OCI-LY1 (cell line): ENCODE data around the gene TRIM62.

Source experiments
- H2AFZ ChIP-seq: fragments of 200-600 bp; sonication (generic), shearing (Covaris generic); 2 replicates; pipeline ENCODE4 v1.6.0; 2014; ENCODE audit warnings: antibody characterized with exemption, mild to moderate bottlenecking, low read length
- H3F3A ChIP-seq: fragments of 200-600 bp; sonication (generic), shearing (Covaris generic); 2 replicates; pipeline ENCODE4 v1.6.0; 2014; ENCODE audit warnings: mild to moderate bottlenecking, antibody characterized with exemption, low read length, moderate library complexity; ENCODE audit not compliant: insufficient read depth
- H3K27ac ChIP-seq: fragments of 200-600 bp; sonication (generic); 2 replicates; pipeline ENCODE4 v1.5.1; 2014; ENCODE audit warnings: low read length, mixed run types, mild to moderate bottlenecking, low read depth; ENCODE audit not compliant: poor library complexity, severe bottlenecking
- H3K27me3 ChIP-seq: fragments of 200-600 bp; sonication (generic); 2 replicates; pipeline ENCODE4 v1.6.0; 2014; ENCODE audit warnings: antibody characterized with exemption, mild to moderate bottlenecking, low read length, moderate library complexity; ENCODE audit not compliant: insufficient read depth
- H3K36me3 ChIP-seq: fragments of 200-600 bp; sonication (generic); 2 replicates; pipeline ENCODE4 v1.6.1; 2014; ENCODE audit warnings: mild to moderate bottlenecking, antibody characterized with exemption, low read length, moderate library complexity, mixed read lengths; ENCODE audit not compliant: insufficient read depth
- H3K4me1 ChIP-seq: fragments of 200-600 bp; sonication (generic); 2 replicates; pipeline ENCODE4 v1.5.1; 2014; ENCODE audit warnings: mild to moderate bottlenecking, low read length, moderate library complexity; ENCODE audit not compliant: insufficient read depth, severe bottlenecking
- H3K4me2 ChIP-seq: fragments of 200-600 bp; sonication (generic), shearing (Covaris generic); 2 replicates; pipeline ENCODE4 v1.6.1; 2014; ENCODE audit warnings: low read length
- H3K4me3 ChIP-seq: fragments of 200-600 bp; sonication (generic); 2 replicates; pipeline ENCODE4 v1.5.1; 2014; ENCODE audit warnings: low read length, low read depth, mild to moderate bottlenecking, mixed read lengths; ENCODE audit not compliant: poor library complexity, severe bottlenecking
- H3K79me2 ChIP-seq: fragments of 200-600 bp; shearing (Covaris generic); 2 replicates; pipeline ENCODE4 v1.6.1; 2016; ENCODE audit warnings: mixed run types, low read length, mixed read lengths; ENCODE audit not compliant: insufficient read depth
- H3K9ac ChIP-seq: fragments of 200-600 bp; sonication (generic), shearing (Covaris generic); 2 replicates; pipeline ENCODE4 v1.6.1; 2014; ENCODE audit warnings: mild to moderate bottlenecking, low read length, mixed read lengths
- H3K9me2 ChIP-seq: fragments of 200-600 bp; sonication (generic), shearing (Covaris generic); 2 replicates; pipeline ENCODE4 v1.6.1; 2014; ENCODE audit warnings: low read depth, mild to moderate bottlenecking, low read length, mixed read lengths
- H3K9me3 ChIP-seq: fragments of 200-600 bp; shearing (Covaris generic); 2 replicates; pipeline ENCODE4 v1.6.1; 2014; ENCODE audit warnings: low read length, mixed read lengths
- H4K20me1 ChIP-seq: fragments of 200-600 bp; sonication (generic), shearing (Covaris generic); 2 replicates; pipeline ENCODE4 v1.6.0; 2016; ENCODE audit warnings: mild to moderate bottlenecking, low read length; ENCODE audit not compliant: insufficient read depth
- CTCF ChIP-seq: fragments of 200-600 bp; sonication (generic), shearing (Covaris generic); IDR thresholded peaks from 2 replicates; pipeline ENCODE4 v1.5.1; 2017; ENCODE audit warnings: mild to moderate bottlenecking, antibody characterized with exemption, low read length, moderate library complexity, mixed read lengths
- EZH2 ChIP-seq: fragments of 200-600 bp; sonication (generic), shearing (Covaris generic); IDR thresholded peaks from 2 replicates; pipeline ENCODE4 v1.8.0; 2017; ENCODE audit warnings: borderline replicate concordance, mixed run types, mild to moderate bottlenecking, antibody characterized with exemption, low read length, moderate library complexity, mixed read lengths

TRIM62 gene

DNA sequence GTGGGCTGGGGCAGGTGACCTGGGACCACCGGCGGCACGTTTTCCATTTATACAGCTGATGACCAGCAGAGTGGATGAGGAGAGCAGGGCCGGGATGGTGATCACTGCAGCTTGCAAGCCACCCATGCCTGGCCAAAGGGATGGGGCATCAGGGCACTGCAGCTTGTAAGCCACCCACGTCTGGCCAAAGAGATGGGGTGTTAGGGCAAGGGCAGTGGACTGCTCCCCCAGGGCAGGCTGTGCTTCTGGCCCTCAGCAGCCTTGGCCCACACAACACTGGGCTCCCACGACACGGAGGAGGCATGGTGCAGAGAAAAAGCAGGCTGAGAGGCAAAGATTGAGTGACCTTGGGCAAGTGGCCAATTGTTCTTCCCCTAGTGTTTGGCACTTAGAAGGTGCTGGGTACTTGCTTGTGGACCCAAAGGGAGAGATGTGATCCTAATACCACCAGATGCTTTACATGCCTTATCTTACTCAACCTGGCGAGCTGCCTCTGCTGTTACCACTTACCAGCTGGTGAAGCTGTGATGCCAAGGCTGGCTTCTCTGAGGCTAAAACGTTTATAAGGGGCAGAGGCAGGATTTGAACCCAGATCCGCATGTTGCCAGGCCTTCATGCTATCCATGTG lies 48.3 kb downstream of the TRIM62 start:
- Histone ChIP-seq H4K20me1 (no peaks in the 10 kb centered on the region), H3K9ac (no peak overlapping the region), H3K27me3 (no peaks in the 10 kb centered on the region; the same call in none of the 2 replicates), H3K36me3 (no peaks in the 10 kb centered on the region), H3K4me3 (no peak overlapping the region), H3K4me1 (no peaks in the 10 kb centered on the region), H3K79me2 (no peaks in the 10 kb centered on the region), H2AFZ (no peak overlapping the region), H3K4me2 (no peak overlapping the region), H3K9me2 (no peaks in the 10 kb centered on the region), H3K27ac (no peak overlapping the region), H3F3A (no peaks in the 10 kb centered on the region), H3K9me3 (no peaks in the 10 kb centered on the region)
- TF ChIP-seq CTCF: no peak
- no peak for TF ChIP-seq EZH2

GRCh38 chr1:33132549-33132948 lies 49.3 kb downstream of the TRIM62 start:
- H4K20me1 ChIP-seq: no peaks in the 10 kb centered on the region
- H3K27me3 ChIP-seq: no peaks in the 10 kb centered on the region; the same call in none of the 2 replicates
- no peaks in the 10 kb centered on the region for H3K36me3 ChIP-seq
- no peak overlapping the region for H3K4me3 ChIP-seq
- H3F3A ChIP-seq: no peaks in the 10 kb centered on the region
- no peak overlapping the region for H2AFZ ChIP-seq
- H3K4me2 ChIP-seq: no peak overlapping the region
- H3K9me2 ChIP-seq: no peaks in the 10 kb centered on the region
- TF ChIP-seq EZH2 (no peak), CTCF (no peak)
- H3K9ac ChIP-seq: no peak overlapping the region
- H3K9me3 ChIP-seq: no peaks in the 10 kb centered on the region
- peaks cover 2% of the 10 kb centered on the region for H3K4me1 ChIP-seq
- no peaks in the 10 kb centered on the region for H3K79me2 ChIP-seq
- no peak overlapping the region for H3K27ac ChIP-seq

DNA sequence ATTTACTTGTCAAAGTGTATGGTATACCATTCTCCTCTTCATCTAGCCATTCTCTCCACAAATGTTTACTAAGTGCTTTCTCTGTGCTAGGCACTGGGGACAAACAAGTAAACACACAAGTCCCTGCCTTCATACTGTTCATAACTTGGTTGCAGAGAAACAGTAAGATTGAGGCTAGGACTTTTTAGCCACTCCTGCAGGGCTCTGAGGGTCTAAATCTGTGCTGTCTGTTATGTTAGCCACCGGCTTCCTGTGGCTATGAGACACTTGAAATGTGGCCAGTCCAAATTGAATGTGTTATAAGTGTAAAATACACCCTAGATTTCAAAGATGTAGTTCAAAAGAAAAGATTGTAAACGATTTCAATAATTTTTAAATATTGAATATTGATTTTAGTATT lies 50.7 kb downstream of the TRIM62 start:
- no peaks in the 10 kb centered on the region for H3F3A ChIP-seq
- no peak overlapping the region for H3K9ac ChIP-seq
- H3K4me1 ChIP-seq: peaks cover 9% of the 10 kb centered on the region
- H3K79me2 ChIP-seq: no peaks in the 10 kb centered on the region
- no peaks in the 10 kb centered on the region for H3K36me3 ChIP-seq
- H3K27ac ChIP-seq: no peak overlapping the region
- H3K4me2 ChIP-seq: no peak overlapping the region
- no peaks in the 10 kb centered on the region for H3K9me3 ChIP-seq
- H4K20me1 ChIP-seq: no peaks in the 10 kb centered on the region
- no peak overlapping the region for H3K4me3 ChIP-seq
- no peak overlapping the region for H2AFZ ChIP-seq
- no peaks in the 10 kb centered on the region for H3K9me2 ChIP-seq
- TF ChIP-seq CTCF: no peak
- TF ChIP-seq EZH2: no peak
- no peaks in the 10 kb centered on the region; the same call in none of the 2 replicates for H3K27me3 ChIP-seq
